HepG2 (cell line): ENCODE results near the gene TSHZ2. TPM values are rescaled to one million over a fixed set of nuclear protein-coding genes. Genes with fewer than 3 reads are reported as not detected.

Experiments used
- ATAC-seq: fragments of 200-7000 bp; cut with Tn5 transposase; 3 replicates; pipeline ENCODE4 v1.9.1; 2020; ENCODE audit warnings: mild to moderate bottlenecking, moderate library complexity
- BruUV-seq: library from RNA; stranded (reverse); fragments of 400-500 nt; replicated peaks from 2 replicates; lab custom pipeline; 2021; lab: Mats Ljungman, UMichigan
- CTCF ChIA-PET: fragments of 300-600 bp; formaldehyde crosslinking; extraction: SDS; loops from one replicate; lab custom pipeline; 2021; ENCODE audit warnings: low total read pairs, inconsistent platforms, low intra/inter-chr PET ratio; lab: Yijun Ruan, JAX
- POLR2A ChIA-PET: fragments of 350-600 bp; sonication (Branson Sonifier 250); formaldehyde crosslinking; loops from one replicate; lab custom pipeline; 2020; ENCODE audit warnings: antibody characterized with exemption, inconsistent platforms; lab: Yijun Ruan, JAX
- DNase-seq: peaks from one replicate; pipeline ENCODE4 v3.0.0-alpha.2; 2015; ENCODE audit warnings: low spot score
- FAIRE-seq: peaks from 3 replicates; lab custom pipeline; 2011; peaks lifted over from hg19 to GRCh38; lab: Jason Lieb, UNC
- H2AFZ ChIP-seq: one replicate; pipeline ENCODE4 v1.6.1; 2011; ENCODE audit warnings: low read length, inconsistent platforms
- H3K27ac ChIP-seq: fragments of 300-600 bp; 3 replicates; pipeline ENCODE4 v1.8.0; 2011; ENCODE audit warnings: mixed run types, mild to moderate bottlenecking, mixed read lengths, low read length, inconsistent platforms; ENCODE audit not compliant: insufficient read depth; ENCODE audit errors: extremely low read length
- H3K27me3 ChIP-seq, 2 experiments: fragments of 200-600 bp in 1 of 2; 2 replicates in 1 of 2; 3 replicates in 1 of 2; pipeline versions ENCODE4 v1.6.0 to v1.8.0; 2011; ENCODE audit warnings: low read length in 2 of 2, mild to moderate bottlenecking in 2 of 2, moderate library complexity in 2 of 2, inconsistent platforms in 1 of 2; ENCODE audit not compliant: insufficient read depth in 2 of 2, control insufficient read depth in 1 of 2
- H3K36me3 ChIP-seq, 2 experiments: fragments of 200-600 bp in 1 of 2; replicated peaks in 1 of 2; 2 replicates in 1 of 2; 3 replicates in 1 of 2; pipeline versions ENCODE4 v1.5.1 to v1.8.0; 2011; ENCODE audit warnings: low read length in 2 of 2, inconsistent platforms in 1 of 2; ENCODE audit not compliant: insufficient read depth in 2 of 2, control insufficient read depth in 1 of 2
- H3K4me1 ChIP-seq: 2 replicates; pipeline ENCODE4 v1.5.1; 2012; ENCODE audit warnings: low read length, inconsistent platforms; ENCODE audit not compliant: insufficient read depth
- H3K4me2 ChIP-seq: 2 replicates; pipeline ENCODE4 v1.6.0; 2011; ENCODE audit warnings: low read depth, low read length, inconsistent platforms
- H3K4me3 ChIP-seq, 3 experiments: fragments of 200-600 bp in 1 of 3; sonication (generic), shearing (Covaris generic) in 1 of 3; replicated peaks in 1 of 3; 2 replicates each; pipeline ENCODE4 v1.5.1; 2011 to 2016; ENCODE audit warnings: low read length in 3 of 3, inconsistent platforms in 2 of 3, low read depth in 2 of 3, mild to moderate bottlenecking in 2 of 3, control low read depth in 1 of 3, mixed read lengths in 1 of 3; ENCODE audit not compliant: insufficient read depth in 1 of 3
- H3K79me2 ChIP-seq: one replicate; pipeline ENCODE4 v1.6.1; 2011; ENCODE audit warnings: low read length, inconsistent platforms; ENCODE audit not compliant: insufficient read depth
- H3K9ac ChIP-seq: 2 replicates; pipeline ENCODE4 v1.6.0; 2011; ENCODE audit warnings: mild to moderate bottlenecking, low read depth, low read length, inconsistent platforms; ENCODE audit not compliant: insufficient read depth
- H3K9me3 ChIP-seq: 2 replicates; pipeline ENCODE4 v1.5.1; 2012; ENCODE audit warnings: mild to moderate bottlenecking, low read length
- H4K20me1 ChIP-seq: 2 replicates; pipeline ENCODE4 v1.6.0; 2011; ENCODE audit warnings: inconsistent platforms, mild to moderate bottlenecking, low read length, moderate library complexity; ENCODE audit not compliant: insufficient read depth
- BHLHE40 ChIP-seq: IDR thresholded peaks from 2 replicates; pipeline ENCODE4 v1.6.1; 2011; ENCODE audit warnings: low read length, improper control_type of control experiment
- GATAD1 ChIP-seq: IDR thresholded peaks from 2 replicates; pipeline ENCODE4 v1.6.1; 2016; ENCODE audit warnings: missing genetic modification reagents, missing compliant biosample characterization
- GATAD2A ChIP-seq: IDR thresholded peaks from 2 replicates; pipeline ENCODE4 v1.6.1; 2016
- HOXD1 ChIP-seq: sonication (generic); formaldehyde crosslinking; IDR thresholded peaks from 2 replicates; pipeline ENCODE4 v1.5.0; 2020; ENCODE audit warnings: missing genetic modification reagents
- KDM5B ChIP-seq: sonication (generic); formaldehyde crosslinking; IDR thresholded peaks from 2 replicates; pipeline ENCODE4 v1.4.0; 2020; ENCODE audit warnings: missing genetic modification reagents, mild to moderate bottlenecking, borderline replicate concordance
- ZFX ChIP-seq: sonication (generic); formaldehyde crosslinking; IDR thresholded peaks from 2 replicates; pipeline ENCODE4 v1.4.0; 2020; ENCODE audit warnings: mild to moderate bottlenecking, low read depth, missing genetic modification reagents, moderate library complexity
- ZNF33A ChIP-seq: sonication (generic); formaldehyde crosslinking; IDR thresholded peaks from 2 replicates; pipeline ENCODE4 v1.5.1; 2020; ENCODE audit warnings: missing genetic modification reagents, mild to moderate bottlenecking, moderate library complexity, borderline replicate concordance
- ZNF746 ChIP-seq: sonication (generic); formaldehyde crosslinking; IDR thresholded peaks from 2 replicates; pipeline ENCODE4 v1.8.0; 2022; ENCODE audit warnings: mild to moderate bottlenecking, missing genetic modification reagents
- ZNF780A ChIP-seq: sonication (generic); formaldehyde crosslinking; IDR thresholded peaks from 2 replicates; pipeline ENCODE4 v1.8.0; 2022; ENCODE audit warnings: mild to moderate bottlenecking, missing genetic modification reagents, moderate library complexity
- WGBS: methylation state at CpG from one replicate; pipeline ENCODE4 v1.1.6; 2017; ENCODE audit warnings: low lambda C conversion rate; 5-methylcytosine and 5-hydroxymethylcytosine counted together
- in situ Hi-C: cut with HindIII; loops from 2 replicates; pipeline ENCODE4 v1.10.0; 2017; ENCODE audit warnings: low pct_unique_long_range_greater_than_20kb; ENCODE audit not compliant: extremely low pct_ligation_motif_present
- intact Hi-C: fragments of 100-400 bp; cut with micrococcal nuclease; formaldehyde crosslinking; loops from one replicate; pipeline ENCODE4 v1.10.0; 2022; ENCODE audit not compliant: unreplicated experiment
- polyA plus RNA-seq, 8 experiments: library from polyadenylated mRNA; depleted of rRNA in 3 of 8; stranded (reverse) in 7 of 8; unstranded in 1 of 8; fragments of >200 nt; fragmentation: Illumina TruSeq in 4 of 8; extraction: Trizol in 4 of 8; gene quantifications; 2 replicates each; pipeline versions ENCODE4 v1.2.1 to v1.2.3, GENCODE V29; 2011 to 2016; ENCODE audit warnings: low read depth in 4 of 8, missing spikeins in 1 of 8, mixed read lengths in 1 of 8; ENCODE audit not compliant: insufficient read depth in 1 of 8
- total RNA-seq, 5 experiments: library from RNA; depleted of rRNA; stranded (reverse); fragments of >200 nt; fragmentation: Illumina TruSeq; extraction: Trizol; gene quantifications; 2 replicates each; pipeline ENCODE4 v1.2.3, GENCODE V29; 2016; ENCODE audit warnings: low read depth in 1 of 5
- TF ChIP-seq, protein P1 (sequence below): IDR thresholded peaks from 2 replicates; pipeline ENCODE4 v1.6.1; 2016; ENCODE audit warnings: low read depth, missing genetic modification reagents, missing compliant biosample characterization
- TF ChIP-seq, protein P2 (sequence below): sonication (generic); formaldehyde crosslinking; IDR thresholded peaks from 2 replicates; pipeline ENCODE4 v1.8.0; 2023; ENCODE audit warnings: mild to moderate bottlenecking, missing genetic modification reagents

The TSHZ2 gene
- total and polyA plus RNA-seq, 2 of the 13 experiments (the other 11 are each of a cell fraction or from before 2014, with no cell fraction given): 0.01 TPM; not detected in 1

- TF ChIP-seq, protein P1, sequence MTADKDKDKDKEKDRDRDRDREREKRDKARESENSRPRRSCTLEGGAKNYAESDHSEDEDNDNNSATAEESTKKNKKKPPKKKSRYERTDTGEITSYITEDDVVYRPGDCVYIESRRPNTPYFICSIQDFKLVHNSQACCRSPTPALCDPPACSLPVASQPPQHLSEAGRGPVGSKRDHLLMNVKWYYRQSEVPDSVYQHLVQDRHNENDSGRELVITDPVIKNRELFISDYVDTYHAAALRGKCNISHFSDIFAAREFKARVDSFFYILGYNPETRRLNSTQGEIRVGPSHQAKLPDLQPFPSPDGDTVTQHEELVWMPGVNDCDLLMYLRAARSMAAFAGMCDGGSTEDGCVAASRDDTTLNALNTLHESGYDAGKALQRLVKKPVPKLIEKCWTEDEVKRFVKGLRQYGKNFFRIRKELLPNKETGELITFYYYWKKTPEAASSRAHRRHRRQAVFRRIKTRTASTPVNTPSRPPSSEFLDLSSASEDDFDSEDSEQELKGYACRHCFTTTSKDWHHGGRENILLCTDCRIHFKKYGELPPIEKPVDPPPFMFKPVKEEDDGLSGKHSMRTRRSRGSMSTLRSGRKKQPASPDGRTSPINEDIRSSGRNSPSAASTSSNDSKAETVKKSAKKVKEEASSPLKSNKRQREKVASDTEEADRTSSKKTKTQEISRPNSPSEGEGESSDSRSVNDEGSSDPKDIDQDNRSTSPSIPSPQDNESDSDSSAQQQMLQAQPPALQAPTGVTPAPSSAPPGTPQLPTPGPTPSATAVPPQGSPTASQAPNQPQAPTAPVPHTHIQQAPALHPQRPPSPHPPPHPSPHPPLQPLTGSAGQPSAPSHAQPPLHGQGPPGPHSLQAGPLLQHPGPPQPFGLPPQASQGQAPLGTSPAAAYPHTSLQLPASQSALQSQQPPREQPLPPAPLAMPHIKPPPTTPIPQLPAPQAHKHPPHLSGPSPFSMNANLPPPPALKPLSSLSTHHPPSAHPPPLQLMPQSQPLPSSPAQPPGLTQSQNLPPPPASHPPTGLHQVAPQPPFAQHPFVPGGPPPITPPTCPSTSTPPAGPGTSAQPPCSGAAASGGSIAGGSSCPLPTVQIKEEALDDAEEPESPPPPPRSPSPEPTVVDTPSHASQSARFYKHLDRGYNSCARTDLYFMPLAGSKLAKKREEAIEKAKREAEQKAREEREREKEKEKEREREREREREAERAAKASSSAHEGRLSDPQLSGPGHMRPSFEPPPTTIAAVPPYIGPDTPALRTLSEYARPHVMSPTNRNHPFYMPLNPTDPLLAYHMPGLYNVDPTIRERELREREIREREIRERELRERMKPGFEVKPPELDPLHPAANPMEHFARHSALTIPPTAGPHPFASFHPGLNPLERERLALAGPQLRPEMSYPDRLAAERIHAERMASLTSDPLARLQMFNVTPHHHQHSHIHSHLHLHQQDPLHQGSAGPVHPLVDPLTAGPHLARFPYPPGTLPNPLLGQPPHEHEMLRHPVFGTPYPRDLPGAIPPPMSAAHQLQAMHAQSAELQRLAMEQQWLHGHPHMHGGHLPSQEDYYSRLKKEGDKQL (CRISPR knock-in tag): no peak
- TF ChIP-seq ZNF33A (CRISPR knock-in tag): no peak
- no peak for TF ChIP-seq KDM5B (CRISPR knock-in tag)
- no peak for TF ChIP-seq HOXD1 (CRISPR knock-in tag)
- TF ChIP-seq GATAD2A (CRISPR knock-in tag): peak; percentile 36; the same call in 1 of the 2 replicates
- no peak for TF ChIP-seq ZNF746
- 0 out of 2 replicates have a peak, but pooled peaks have one; percentile 20 for TF ChIP-seq BHLHE40
- TF ChIP-seq ZNF780A (CRISPR knock-in tag): no peak
- no peak for TF ChIP-seq ZFX (CRISPR knock-in tag)
Observed at GRCh38 chr20:53057579-53057978, 85.4 kb downstream of the TSHZ2 start (continued).

DNA sequence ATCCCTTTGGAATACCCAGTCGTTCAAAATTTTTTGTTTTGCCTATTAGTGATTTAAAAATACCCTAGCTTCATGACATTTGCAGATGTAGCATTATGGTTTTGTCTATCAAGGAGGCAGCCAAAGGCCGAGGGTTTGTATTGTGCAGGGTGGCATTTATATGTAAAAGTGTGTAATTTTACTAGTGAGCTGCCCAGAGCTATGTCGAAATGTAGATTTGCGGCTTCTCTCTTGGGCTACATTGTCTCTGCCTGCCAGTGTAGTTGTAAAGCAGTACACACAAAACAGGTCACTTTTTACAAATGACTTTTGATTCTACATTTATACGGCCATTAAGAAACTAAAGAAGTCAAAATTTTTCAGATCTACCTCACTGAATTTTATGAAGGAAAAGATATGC lies 87.7 kb downstream of the TSHZ2 start:
- H3K27ac ChIP-seq: no peak overlapping the region
- CTCF ChIA-PET: no interaction called here
- H2AFZ ChIP-seq: no peak overlapping the region
- DNase-seq: no peak
- intact Hi-C loops: no loop called here
- H3K36me3 ChIP-seq: no peaks in the 10 kb centered on the region
- FAIRE-seq: no peak
- H3K9ac ChIP-seq: no peak overlapping the region
- no peak for ATAC-seq
- no peak for TF ChIP-seq GATAD1 (CRISPR knock-in tag)
- TF ChIP-seq, protein P2, sequence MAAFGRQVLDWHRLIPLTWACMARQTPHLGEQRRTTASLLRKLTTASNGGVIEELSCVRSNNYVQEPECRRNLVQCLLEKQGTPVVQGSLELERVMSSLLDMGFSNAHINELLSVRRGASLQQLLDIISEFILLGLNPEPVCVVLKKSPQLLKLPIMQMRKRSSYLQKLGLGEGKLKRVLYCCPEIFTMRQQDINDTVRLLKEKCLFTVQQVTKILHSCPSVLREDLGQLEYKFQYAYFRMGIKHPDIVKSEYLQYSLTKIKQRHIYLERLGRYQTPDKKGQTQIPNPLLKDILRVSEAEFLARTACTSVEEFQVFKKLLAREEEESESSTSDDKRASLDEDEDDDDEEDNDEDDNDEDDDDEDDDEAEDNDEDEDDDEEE (CRISPR knock-in tag): no peak
- no peaks in the 10 kb centered on the region for H3K9me3 ChIP-seq
- H3K4me2 ChIP-seq: no peak overlapping the region
- POLR2A ChIA-PET: no interaction called here
- no peak overlapping the region for H3K4me3 ChIP-seq
- no peaks in the 10 kb centered on the region for H4K20me1 ChIP-seq
- BruUV-seq: no TSS peak
- no peaks in the 10 kb centered on the region; a peak in 1 of 5 replicates for H3K27me3 ChIP-seq
- in situ Hi-C loops: no loop called here
- no peaks in the 10 kb centered on the region for H3K79me2 ChIP-seq
- H3K4me1 ChIP-seq: no peaks in the 10 kb centered on the region
- WGBS: 28% methylated on average over 5 of the region's 5 CpGs
